Peyer's patch (tissue), 4 donors: ENCODE measurements around the gene ABTB1.

Source experiments
- CTCF ChIP-seq, 6 experiments: fragments of 450-650 bp in 4 of 6; fragments of 200-600 bp in 2 of 6; sonication (generic) in 1 of 6; IDR thresholded peaks; one replicate each; pipeline ENCODE4 v1.5.1; 2017 to 2019; ENCODE audit warnings: antibody characterized with exemption in 6 of 6, mild to moderate bottlenecking in 3 of 6, moderate library complexity in 1 of 6
- POLR2A ChIP-seq, 2 donors: fragments of 450-650 bp; IDR thresholded peaks; one replicate each; pipeline ENCODE4 v1.5.1; 2017; ENCODE audit warnings: antibody characterized with exemption in 2 of 2, mild to moderate bottlenecking in 2 of 2, moderate library complexity in 2 of 2

- TF ChIP-seq POLR2A (IDR thresholded peaks at IDR 0.05) (no peak), CTCF (IDR thresholded peaks at IDR 0.05) (no peak)
Observed at GRCh38 chr3:127654374-127654773, 18.4 kb upstream of the ABTB1 start.
